GM18517 (cell line): Measurements from ENCODE around the gene EYA4.

Experiments used
- ATAC-seq: cut with Tn5 transposase; IDR thresholded peaks from one replicate; pipeline ENCODE4 v1.9.1; 2021; ENCODE audit warnings: mild to moderate bottlenecking, moderate library complexity; ENCODE audit not compliant: unreplicated experiment

The EYA4 gene

DNA sequence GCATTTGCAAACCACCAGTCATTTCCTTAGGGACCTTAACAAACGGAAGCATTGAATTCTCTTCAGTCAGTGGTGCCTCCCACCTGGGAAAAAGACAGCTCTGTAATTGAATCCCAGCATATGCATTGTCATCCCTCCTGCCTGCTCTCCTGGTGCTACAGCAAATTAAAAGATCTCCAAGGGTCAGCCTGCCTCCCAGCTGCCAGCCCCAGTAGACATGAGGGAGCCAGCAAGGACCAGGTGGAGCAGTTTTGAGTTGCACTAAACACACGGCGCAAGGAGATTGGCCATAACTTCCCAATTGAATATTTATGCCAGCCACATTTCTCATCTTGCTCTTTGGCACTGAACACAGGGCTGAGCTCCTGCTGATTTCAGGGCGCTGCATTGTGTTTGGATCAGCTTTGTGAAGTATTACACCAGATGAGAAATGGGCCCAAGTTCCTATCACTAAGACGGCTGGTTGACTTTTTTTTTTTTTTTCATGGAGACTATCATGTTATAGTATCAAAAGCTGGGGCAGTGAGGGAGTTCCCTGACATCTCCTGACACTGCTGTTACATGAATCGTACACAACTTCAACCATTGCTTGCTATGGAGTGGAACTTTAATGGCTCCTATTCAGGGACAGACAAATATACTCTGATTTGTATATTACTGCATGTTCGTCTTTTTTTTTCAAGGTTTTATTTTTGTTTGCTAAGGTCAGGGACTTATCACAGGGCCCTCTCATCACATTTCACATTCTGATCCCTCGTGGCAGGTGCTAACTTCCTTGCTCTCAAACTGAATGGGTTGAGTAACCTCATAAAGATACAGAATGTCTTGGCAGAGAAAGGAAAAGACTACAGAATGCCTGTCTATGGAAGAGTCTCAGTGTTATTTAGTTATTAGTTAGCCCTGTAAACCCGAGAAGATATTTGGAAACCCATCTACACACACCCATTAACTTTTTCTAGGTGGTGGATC, 191.1 kb downstream of the EYA4 start:
- ATAC-seq: no peak

DNA sequence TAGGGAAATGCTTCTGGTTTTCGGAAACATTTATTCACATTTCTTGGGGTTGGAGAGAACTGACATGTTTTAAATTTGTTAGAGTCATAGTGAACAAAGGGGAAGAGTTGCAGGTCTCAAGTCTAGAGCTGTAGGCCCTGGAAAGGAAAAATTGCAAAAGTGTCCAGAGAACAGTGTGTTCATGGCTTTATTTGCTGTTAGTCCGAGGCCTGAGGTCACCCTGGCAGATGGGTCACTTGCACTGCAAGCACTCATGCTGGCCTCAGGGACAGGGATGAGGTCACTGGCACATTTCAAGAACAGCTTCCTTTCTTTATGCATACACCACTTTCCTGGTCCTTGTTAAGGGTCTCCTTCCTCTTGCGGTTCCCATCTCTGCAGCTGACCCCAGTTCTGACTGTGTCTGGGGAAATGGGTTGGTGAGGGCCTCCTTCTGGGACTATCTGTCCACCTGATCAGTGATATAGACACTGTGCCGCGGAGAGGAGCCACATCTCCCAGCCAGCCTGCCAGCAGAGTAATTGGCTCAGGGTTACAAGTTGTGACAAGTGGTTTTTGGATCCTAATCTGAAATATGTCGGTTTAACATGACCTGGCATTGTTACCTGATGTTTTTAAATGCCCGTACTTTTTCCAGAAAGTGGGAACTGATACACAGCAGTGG, 194.0 kb downstream of the EYA4 start:
- ATAC-seq: no peak

DNA sequence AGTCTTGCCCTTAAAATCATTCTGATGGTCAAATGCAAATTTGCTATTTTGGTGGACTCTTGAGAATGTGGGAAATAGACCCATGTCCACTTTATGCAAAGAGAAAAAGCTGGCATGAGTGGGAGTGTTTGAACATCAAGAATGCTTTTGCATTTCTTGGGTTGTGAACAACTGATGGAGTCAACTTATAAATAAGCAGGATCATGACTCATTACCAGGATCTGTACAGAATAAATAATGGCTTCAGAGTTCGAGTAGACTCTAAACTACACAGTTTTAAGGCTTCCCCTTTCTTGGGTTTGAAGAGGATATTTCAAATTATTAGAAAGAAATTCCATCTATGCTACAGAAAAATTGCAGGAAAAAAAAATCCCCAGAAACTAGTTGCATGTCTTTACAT, 195.5 kb downstream of the EYA4 start:
- no peak for ATAC-seq

DNA sequence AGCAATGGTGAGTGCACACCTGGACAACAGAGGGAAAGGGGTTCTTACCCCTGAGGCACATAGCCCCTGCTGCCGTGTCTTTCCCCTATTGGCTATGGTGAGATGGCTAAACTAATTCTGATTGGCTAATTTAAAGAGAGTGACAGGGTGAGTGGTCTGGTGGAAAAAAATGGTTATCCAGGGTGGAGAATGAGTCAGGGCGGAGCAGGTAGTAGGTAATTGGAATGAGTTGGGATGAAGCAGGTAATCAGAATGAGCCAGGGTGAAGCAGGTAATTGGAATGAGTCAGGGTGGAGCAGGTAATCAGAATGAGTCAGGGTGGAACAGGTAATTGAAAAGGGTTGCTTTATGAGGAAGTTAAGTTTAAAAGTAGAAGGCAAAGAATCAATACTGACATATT, 200.3 kb downstream of the EYA4 start:
- ATAC-seq: no peak

DNA sequence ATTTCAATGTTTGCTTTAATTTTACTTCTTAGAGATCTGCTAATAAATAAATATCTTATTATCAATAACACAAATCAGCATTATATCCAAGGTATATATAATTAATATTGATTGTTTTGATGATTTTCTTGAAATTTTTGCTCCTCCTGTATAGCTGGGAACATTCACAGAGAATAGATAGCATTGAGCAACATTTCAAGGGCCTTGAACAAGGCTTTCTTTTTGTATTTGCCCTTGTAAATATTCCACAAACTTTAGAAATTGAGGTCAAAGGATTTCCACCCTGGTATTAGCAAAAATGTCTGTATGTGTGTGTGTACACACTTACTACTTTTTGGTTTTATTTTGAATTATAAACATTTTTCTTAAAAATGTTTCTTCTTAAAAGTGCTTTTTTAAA, 205.6 kb downstream of the EYA4 start:
- ATAC-seq: no peak

DNA sequence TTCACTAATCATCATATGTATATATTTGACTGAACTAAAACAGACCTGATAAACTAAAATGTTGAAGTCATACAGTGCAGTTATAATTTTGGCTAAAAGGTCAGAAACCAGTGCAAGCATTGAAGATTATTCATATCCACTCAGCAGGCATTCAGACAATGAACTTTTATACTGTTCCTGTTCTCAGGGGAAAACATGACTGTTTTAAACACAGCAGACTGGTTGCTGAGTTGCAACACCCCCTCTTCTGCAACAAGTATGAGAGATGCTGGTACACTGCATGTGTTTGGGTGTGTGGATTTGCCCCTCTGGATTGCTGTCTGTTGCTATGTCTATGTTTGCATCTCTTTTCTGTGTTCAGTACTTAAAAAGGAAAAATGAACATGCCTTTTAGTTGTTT, 206.8 kb downstream of the EYA4 start:
- no peak for ATAC-seq

DNA sequence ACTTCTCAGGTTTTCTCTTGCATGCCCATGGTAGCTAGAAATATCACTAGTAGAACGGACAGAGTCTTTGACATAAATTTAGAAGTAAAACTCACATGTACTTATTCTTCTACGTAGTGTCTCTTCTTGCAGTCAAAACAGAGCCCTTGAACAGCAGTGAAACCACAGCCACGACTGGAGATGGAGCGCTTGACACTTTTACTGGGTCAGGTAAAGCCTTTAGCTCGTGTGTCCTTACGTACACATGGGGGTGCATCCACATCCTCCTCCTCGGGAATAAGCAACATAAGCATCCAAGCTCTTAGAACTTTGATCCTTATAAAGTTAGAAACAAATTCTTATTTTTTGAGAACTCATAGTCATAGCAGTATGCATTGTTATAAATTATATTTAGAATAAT, 215.3 kb downstream of the EYA4 start:
- no peak for ATAC-seq

DNA sequence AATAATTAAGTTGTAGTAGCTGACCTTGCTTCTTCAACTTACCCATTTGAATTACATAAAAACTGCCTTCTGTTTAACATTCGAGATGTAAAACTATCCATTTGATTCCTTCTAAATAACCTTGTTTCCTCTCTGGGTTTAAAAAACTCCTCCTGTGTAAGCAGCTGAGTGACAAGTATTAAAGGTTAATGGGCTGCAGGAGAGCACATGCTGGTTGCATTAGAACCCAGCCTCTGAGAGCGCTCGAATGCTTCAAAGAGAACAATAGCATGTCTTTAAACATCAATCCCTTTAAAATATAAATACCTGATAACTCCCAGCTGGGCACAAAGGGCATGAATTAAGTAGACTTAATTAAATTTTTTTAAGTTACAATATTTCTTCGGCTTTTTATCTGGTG, 215.8 kb downstream of the EYA4 start:
- ATAC-seq: no peak

DNA sequence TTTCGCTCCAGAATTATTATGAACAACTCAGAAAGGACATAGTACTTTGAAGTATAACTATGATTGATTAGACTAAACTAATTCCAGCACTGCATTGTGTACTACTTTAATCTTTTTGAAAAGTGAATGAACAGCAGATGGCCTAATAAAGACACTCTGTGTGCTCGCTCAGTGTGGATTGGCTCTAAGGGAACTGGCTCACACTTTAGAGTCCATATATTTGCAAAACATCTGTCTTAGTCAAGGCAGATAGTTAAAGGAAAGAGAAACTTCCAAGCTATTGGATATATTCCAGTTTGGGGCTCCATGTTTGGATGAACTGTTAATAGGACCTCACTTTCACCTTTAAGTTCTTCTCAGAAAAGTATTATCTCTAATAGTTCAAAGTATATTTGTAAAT, 218.9 kb downstream of the EYA4 start:
- no peak for ATAC-seq

DNA sequence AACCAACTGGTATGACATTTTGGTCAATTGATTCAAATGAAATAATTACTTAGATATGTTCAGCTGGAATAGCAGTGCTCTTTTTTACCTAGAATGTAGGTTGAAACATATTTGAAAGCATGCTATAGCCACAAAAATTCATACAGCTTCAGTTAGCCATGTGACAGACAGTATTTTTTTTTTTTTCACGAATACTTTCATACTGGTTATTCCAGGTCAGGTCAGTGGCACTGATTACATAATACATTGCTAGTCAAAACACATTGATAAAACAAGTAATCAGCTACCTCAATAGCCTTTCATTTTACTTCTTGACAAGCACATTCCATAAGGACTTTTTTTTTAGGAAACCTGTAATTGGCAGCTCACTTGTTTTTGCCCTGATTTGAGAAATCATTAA, 222.6 kb downstream of the EYA4 start:
- ATAC-seq: no peak

DNA sequence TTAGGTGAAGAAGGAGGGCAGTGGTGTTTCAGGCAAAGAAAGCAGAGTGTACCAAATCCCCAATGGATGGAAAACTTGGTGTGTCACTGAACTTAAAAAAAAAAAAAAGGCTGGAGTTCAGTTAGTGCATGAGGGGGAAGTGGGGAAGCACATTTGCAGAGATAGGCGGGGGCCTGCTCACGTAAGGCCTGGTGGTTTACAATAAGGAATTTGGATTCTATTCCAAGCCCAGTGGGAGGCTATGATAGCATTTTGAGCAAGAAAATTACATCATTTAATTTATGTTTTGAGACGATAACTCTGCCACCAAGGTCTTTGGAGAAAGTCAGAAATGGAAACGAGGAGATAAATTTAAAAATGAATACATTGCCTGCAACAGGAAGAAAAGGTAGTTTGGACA, 225.5 kb downstream of the EYA4 start:
- ATAC-seq: no peak

DNA sequence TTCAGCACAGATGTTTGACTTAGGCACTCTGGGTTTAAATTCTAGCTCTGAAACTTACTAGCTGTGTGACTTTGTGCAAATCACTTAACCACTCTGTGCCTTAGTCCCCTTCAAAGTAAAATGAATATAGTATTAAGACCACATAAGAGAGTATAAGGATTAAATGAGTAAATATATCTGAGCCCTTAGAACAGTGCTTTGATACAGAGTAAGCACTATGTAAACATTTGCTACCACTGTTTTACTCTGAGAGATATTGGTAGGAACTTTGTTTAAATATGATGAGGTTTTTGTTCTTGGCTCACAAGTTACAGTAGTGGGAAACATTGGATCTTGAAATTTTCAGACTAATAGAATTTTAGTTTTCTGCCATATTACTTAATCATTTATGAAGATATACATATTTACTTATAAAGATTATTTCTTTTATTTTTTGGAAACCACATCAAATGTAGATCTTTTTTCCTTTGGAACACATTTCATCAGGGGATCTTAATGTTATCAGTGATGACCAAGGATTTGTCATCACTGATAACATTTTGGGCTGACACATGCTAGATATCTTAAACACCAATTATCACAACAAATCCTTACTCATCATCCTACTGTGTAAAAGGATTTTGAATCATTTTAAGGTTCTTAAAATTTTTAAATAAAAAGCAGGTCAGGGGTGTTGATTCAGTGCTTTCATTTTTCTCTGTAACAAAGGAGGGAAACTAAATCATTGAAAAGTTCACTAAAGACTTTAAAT, 226.2 kb downstream of the EYA4 start:
- no peak for ATAC-seq

DNA sequence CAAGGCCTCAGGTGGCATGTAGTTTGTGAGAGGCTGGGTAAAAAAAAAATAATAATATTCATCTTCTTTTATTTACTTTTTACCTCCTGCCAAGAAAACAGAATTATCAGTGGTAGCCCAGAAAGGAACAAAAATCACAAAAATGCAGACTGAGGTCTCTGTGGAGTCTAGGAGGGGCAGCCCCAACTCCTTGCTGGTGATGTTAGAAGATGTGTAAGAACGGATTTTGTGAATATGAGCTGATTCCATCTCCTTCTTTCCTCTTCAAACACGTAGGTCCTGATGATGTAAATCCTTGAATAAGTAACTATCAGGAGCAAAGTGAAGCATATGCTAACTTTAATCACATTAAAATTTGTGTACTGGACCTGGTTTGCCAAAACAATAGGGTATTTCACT, 226.8 kb downstream of the EYA4 start:
- no peak for ATAC-seq

DNA sequence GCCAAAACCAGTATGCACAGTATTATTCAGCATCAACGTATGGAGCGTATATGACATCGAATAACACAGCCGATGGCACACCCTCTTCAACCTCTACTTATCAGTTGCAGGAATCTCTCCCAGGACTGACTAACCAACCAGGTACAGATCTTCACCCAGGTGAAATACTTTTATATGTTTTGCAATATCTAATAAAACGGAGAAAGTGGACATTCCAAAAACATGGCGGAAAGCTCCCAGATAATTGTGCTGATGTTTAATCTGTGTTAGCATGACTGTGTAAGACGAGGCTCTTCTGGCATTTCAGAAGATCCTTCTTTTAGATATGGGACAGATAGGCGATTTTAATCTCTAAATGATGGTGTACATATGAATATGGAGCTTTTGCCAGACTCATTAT, 227.4 kb downstream of the EYA4 start:
- no peak for ATAC-seq

DNA sequence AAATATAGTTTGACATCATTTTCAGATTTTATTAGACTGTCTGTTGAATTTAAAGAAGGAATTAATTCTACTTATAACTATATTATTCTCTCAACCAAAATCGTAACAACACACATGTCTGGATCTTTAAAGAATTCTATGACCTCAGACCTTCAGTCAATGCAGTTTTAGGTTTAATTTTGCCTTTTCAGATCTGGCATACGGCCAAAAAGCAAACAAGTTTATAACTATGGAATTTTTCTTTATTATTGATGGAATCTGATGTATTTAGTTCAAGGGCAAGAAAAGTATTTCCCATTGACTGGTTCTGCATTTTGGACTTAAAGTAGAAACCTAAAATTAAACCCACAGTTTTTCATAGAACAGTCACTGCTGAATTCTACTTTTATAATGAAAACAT, 233.4 kb downstream of the EYA4 start:
- no peak for ATAC-seq

DNA sequence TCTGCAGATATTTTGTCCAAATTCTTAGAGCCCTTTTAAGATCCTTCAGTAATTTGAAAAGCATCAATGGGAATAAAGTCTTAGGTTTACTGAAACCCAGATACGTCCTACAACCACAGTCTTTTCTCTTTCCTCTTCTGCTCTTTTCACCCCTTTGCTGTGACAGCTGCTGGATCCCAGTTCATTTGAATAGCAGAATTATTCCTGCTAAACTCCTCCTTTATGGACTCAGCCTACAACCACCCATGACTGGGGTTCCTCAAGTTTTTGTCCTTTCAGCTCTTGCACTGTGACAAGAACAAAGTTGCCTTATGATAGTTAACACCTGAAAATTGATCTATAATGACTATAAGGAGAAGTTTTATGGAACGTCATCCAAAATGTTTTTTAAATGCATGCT, 237.5 kb downstream of the EYA4 start:
- no peak for ATAC-seq

DNA sequence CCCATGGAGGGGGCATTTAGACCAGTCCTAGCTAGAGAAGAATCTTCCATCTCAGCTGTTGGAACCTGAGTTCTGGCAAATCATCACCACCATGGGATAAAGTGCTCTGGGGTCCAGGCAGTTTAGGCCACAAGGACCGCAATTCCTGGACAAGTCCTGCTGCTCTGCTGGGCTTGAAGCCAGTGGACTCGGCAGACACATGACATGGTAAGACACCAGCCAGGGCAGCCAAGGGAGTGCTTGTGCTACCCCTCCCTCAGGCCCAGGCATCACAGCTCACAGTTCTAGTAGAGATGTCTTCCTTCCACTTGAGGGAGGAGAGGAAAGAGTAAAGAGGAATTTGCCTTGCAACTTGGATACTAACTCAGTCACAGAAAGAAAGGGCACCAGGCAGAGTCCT, 246.0 kb downstream of the EYA4 start:
- no peak for ATAC-seq

DNA sequence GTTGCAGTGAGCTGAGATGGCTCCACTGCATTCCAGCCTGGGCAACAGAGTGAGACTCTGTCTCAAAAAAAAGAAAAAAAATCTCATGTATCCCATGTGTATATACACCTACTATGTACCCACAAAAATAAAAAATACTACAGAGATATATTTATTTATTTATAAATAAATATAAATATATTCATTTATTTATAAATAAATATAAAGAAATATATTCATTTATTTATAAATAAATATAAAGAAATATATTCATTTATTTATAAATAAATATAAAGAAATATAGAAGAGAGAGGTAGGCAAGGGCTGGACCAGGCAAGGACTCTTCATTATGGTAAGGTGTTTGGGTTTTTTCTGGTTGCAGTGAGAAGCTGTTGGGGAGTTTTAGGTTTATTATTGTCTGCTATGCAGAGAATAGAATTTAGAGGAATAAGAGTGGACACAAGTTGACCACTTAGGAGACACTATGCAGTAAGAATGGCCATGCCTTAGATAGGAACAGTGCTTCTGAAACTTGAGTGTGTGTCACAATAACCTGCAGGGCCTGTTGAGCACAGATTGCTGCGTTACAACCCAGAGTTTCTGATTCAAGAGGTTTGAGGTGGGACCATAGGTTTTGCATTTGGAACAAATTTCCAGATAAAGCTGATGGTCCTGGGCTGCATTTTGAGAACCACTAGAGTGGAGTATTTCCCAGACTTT, 254.2 kb downstream of the EYA4 start:
- ATAC-seq: no peak

DNA sequence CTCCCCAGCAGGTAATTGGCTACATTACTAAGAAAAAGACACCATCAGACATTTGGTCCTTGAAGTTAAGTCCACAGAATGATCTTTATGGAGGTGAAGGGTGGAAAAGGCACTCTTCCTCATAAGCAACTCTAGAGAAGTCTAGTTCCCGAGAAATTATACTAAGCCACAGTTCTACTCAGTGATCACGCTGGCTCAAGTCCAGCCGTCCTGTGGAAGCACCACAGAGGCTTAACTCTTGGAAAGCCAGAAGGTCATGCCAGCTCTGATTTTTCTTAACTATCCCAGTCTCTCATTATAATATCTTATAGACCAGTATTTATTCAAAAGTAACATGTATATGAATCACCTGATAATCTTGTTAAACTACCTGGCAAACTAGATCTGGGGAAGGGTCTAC, 258.5 kb downstream of the EYA4 start:
- ATAC-seq: no peak

DNA sequence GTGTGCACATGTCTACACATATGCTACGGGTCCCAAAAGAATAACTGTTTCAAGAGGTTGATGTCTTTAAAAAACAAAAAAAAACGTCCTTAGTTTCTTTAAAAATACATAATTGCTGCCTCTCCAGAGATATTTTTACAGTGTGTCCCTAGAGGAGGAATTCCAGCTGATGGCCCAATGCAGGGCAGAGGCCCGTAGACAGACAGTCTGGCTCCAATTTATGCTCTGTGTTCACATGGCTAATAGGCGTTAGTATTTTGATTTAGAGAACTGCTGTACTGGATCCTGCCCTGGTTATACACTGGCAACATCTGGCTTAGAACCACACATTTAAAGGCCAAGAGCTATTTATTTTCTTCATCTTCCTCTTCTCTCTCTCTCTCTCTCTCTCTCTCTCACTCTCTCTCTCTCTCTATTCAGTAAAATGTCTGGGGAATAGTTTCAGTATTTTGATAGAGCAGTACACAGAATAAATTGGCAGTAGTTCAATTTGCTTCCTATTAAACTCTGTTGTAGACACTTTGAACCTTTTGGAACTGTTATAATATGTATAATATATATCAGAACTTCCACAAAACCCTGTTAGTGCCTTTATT, 260.6 kb downstream of the EYA4 start:
- ATAC-seq: no peak
